H1 (cell line): ENCODE data around the gene MYBPC3. TPM values are rescaled to one million over a fixed set of nuclear protein-coding genes. Genes with fewer than 3 reads are reported as not detected.
A peak's percentile ranks its signal among the peaks of the same experiment; 100 is the strongest.

ENCODE experiments used
- ASH2L ChIP-seq: fragments of 200-600, 300-600 bp; sonication (generic); IDR thresholded peaks from one replicate; pipeline ENCODE4 v1.7.1; 2017; ENCODE audit warnings: low read length
- ATF2 ChIP-seq: IDR thresholded peaks from 2 replicates; pipeline ENCODE4 v1.6.1; 2012; ENCODE audit warnings: low read length, inconsistent platforms
- CEBPB ChIP-seq: IDR thresholded peaks from 2 replicates; pipeline ENCODE4 v1.6.1; 2012; ENCODE audit warnings: low read depth, low read length
- EZH2 ChIP-seq: fragments of 200-600 bp; sonication (generic); IDR thresholded peaks from 2 replicates; pipeline ENCODE4 v1.7.1; 2012; ENCODE audit warnings: low read depth, mild to moderate bottlenecking, moderate library complexity, low read length, inconsistent platforms; ENCODE audit not compliant: severe bottlenecking
- KDM4A ChIP-seq: IDR thresholded peaks from one replicate; pipeline ENCODE4 v1.7.1; 2012; ENCODE audit warnings: low read depth, mild to moderate bottlenecking, moderate library complexity, low read length, inconsistent platforms; ENCODE audit not compliant: severe bottlenecking
- SP1 ChIP-seq: IDR thresholded peaks from 2 replicates; pipeline ENCODE4 v1.6.1; 2011; ENCODE audit warnings: low read depth, low read length
- polyA plus RNA-seq, 7 experiments: library from polyadenylated mRNA; depleted of rRNA in 3 of 7; stranded (reverse) in 5 of 7; unstranded in 2 of 7; fragments of >200 nt in 5 of 7; fragments of 200-250 nt in 2 of 7; gene quantifications; 1 replicate in 5 of 7; 2 replicates in 1 of 7; 4 replicates in 1 of 7; pipeline versions ENCODE4 v1.2.1 to v1.2.3, GENCODE V29; 2011 to 2013; ENCODE audit warnings: missing spikeins in 2 of 7, mixed read lengths in 2 of 7
- total RNA-seq: library from RNA; stranded (reverse); fragmentation: NEBNext Ultra II Directional; extraction: Animal tissue kit (Norgen Biotek cat#: 25700); gene quantifications from 2 replicates; pipeline ENCODE4 v1.2.1, GENCODE V29; 2021
- TF ChIP-seq, protein P1 (sequence below): fragments of 300-600 bp; sonication (generic); IDR thresholded peaks from 2 replicates; pipeline ENCODE4 v1.7.1; 2012; ENCODE audit warnings: low read length, moderate library complexity, mild to moderate bottlenecking, inconsistent platforms; ENCODE audit not compliant: insufficient replicate concordance
- TF ChIP-seq, protein P2 (sequence below): IDR thresholded peaks from 2 replicates; pipeline ENCODE4 v1.6.1; 2012; ENCODE audit warnings: inconsistent platforms

MYBPC3 gene
- total and polyA plus RNA-seq, 2 of the 8 experiments (the other 6 are each of a cell fraction or from before 2014, with no cell fraction given), result 0.05 TPM; not detected in 1

GRCh38 chr11:47355283-47356128, 3.0 kb upstream of the MYBPC3 start (continued):
- TF ChIP-seq ASH2L (peak; percentile 24), SP1 (no peak), ATF2 (no peak), CEBPB (no peak), KDM4A (peak; percentile 46), EZH2 (no peak)
- TF ChIP-seq, protein P1, sequence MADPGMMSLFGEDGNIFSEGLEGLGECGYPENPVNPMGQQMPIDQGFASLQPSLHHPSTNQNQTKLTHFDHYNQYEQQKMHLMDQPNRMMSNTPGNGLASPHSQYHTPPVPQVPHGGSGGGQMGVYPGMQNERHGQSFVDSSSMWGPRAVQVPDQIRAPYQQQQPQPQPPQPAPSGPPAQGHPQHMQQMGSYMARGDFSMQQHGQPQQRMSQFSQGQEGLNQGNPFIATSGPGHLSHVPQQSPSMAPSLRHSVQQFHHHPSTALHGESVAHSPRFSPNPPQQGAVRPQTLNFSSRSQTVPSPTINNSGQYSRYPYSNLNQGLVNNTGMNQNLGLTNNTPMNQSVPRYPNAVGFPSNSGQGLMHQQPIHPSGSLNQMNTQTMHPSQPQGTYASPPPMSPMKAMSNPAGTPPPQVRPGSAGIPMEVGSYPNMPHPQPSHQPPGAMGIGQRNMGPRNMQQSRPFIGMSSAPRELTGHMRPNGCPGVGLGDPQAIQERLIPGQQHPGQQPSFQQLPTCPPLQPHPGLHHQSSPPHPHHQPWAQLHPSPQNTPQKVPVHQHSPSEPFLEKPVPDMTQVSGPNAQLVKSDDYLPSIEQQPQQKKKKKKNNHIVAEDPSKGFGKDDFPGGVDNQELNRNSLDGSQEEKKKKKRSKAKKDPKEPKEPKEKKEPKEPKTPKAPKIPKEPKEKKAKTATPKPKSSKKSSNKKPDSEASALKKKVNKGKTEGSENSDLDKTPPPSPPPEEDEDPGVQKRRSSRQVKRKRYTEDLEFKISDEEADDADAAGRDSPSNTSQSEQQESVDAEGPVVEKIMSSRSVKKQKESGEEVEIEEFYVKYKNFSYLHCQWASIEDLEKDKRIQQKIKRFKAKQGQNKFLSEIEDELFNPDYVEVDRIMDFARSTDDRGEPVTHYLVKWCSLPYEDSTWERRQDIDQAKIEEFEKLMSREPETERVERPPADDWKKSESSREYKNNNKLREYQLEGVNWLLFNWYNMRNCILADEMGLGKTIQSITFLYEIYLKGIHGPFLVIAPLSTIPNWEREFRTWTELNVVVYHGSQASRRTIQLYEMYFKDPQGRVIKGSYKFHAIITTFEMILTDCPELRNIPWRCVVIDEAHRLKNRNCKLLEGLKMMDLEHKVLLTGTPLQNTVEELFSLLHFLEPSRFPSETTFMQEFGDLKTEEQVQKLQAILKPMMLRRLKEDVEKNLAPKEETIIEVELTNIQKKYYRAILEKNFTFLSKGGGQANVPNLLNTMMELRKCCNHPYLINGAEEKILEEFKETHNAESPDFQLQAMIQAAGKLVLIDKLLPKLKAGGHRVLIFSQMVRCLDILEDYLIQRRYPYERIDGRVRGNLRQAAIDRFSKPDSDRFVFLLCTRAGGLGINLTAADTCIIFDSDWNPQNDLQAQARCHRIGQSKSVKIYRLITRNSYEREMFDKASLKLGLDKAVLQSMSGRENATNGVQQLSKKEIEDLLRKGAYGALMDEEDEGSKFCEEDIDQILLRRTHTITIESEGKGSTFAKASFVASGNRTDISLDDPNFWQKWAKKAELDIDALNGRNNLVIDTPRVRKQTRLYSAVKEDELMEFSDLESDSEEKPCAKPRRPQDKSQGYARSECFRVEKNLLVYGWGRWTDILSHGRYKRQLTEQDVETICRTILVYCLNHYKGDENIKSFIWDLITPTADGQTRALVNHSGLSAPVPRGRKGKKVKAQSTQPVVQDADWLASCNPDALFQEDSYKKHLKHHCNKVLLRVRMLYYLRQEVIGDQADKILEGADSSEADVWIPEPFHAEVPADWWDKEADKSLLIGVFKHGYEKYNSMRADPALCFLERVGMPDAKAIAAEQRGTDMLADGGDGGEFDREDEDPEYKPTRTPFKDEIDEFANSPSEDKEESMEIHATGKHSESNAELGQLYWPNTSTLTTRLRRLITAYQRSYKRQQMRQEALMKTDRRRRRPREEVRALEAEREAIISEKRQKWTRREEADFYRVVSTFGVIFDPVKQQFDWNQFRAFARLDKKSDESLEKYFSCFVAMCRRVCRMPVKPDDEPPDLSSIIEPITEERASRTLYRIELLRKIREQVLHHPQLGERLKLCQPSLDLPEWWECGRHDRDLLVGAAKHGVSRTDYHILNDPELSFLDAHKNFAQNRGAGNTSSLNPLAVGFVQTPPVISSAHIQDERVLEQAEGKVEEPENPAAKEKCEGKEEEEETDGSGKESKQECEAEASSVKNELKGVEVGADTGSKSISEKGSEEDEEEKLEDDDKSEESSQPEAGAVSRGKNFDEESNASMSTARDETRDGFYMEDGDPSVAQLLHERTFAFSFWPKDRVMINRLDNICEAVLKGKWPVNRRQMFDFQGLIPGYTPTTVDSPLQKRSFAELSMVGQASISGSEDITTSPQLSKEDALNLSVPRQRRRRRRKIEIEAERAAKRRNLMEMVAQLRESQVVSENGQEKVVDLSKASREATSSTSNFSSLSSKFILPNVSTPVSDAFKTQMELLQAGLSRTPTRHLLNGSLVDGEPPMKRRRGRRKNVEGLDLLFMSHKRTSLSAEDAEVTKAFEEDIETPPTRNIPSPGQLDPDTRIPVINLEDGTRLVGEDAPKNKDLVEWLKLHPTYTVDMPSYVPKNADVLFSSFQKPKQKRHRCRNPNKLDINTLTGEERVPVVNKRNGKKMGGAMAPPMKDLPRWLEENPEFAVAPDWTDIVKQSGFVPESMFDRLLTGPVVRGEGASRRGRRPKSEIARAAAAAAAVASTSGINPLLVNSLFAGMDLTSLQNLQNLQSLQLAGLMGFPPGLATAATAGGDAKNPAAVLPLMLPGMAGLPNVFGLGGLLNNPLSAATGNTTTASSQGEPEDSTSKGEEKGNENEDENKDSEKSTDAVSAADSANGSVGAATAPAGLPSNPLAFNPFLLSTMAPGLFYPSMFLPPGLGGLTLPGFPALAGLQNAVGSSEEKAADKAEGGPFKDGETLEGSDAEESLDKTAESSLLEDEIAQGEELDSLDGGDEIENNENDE, result no peak
- TF ChIP-seq, protein P2, sequence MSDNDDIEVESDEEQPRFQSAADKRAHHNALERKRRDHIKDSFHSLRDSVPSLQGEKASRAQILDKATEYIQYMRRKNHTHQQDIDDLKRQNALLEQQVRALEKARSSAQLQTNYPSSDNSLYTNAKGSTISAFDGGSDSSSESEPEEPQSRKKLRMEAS, result no peak
